Activated CD4-positive, alpha-beta T cell treated with anti-CD3 and anti-CD28 coated beads for 1 hour (primary cell): ENCODE results near the gene ATP7B.
"Not testable (repeated sequence)": the region's sequence is repeated elsewhere in the genome, so short reads cannot be mapped to it uniquely, and the experiment has no call there.

ENCODE experiments used
- DNase-seq: peaks from one replicate; pipeline ENCODE4 v3.0.0-alpha.2; 2020

Gene ATP7B

DNA sequence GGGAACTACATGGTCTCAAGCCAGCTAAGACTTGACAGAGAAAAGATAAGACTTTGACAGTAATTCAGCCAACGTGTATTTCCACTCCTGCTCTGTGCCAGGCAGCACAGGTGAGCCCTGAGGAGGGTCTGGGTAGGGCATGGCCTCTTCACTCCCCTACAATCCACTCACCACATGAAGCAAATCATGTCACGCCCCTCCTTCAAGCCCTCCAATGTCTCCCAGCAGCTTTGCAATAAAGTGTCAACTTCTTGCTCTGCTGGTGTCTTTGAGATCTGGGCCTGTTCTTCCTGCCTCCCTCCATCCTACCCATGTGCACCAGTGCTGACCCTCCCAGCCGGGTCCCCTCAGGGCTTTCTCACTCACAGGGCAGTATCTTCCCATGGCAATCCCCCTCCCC, 91.0 kb downstream of the ATP7B start:
- no peak for DNase-seq

DNA sequence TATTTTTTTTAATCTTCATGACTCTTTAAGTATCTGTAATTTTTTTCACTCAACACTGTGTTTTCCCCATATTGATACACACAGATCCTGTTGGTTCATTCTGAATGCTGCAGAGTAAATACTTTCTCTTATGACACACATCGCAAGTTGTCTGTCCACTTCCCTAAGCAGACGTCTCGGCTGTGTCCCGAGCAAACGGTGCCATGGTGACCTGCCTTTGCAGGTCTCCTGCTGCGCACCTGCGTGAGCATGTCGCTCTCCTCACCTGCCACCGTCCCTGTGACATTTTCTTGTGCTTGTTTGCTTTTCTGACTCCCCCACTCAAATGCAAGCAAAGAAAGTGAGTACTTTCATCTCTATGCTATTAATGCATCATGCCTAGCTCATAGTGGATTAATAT, 91.7 kb downstream of the ATP7B start:
- DNase-seq, result no peak

DNA sequence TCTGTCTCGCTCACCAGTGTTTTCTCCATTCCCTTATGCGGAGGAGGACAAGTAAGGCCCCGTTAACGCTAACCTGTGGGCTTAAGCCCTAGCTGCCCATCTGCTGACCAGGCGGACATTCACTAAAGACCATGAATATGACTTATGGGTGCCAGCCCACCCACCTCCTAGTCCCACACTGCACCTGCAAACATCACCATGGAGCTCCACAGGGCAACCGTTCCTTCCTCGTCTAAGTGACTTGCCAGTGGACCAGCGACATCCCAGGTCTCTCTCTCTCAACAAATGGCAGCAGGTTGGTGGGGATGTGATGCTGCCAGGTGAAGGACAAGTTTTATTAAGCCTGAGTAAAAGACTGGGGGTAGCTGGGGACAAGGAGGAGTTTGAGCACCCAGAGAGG, 94.3 kb downstream of the ATP7B start:
- DNase-seq, result no peak

DNA sequence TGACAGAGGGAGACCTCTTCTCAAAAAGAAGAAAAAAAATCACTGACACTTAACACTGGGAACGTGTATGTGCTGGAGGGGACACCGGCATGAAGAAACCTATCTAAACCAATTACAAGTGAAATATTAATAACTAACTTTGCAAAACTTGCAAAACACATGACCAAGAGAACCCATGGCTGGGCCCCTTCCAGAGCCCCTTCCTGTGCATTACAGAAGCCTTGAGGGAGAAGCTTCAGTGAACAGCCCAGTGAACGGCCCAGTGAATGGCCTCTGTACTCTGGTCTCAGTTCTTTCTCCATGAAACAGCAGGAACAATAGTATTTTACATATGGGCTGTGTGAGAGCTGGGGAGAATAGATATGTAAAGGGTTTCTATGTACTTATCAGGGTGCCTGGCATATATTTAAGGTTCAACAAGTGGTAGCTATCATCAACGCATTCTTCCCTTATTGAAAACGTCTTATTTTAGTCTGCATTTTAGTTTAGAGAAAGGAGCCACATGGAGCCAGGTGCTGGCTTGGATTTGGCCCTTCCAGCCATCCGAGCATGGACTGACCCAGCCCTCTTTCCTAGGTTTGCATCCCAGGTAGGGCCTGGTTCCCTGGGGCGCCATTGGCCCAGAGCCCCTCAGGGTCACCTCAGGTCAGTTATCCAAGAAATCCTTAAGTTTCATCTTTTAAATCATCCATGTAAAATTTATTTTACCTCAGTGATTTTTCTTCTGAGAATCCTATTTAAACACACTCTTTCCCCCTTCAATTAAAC, 95.0 kb downstream of the ATP7B start:
- DNase-seq, result no peak

DNA sequence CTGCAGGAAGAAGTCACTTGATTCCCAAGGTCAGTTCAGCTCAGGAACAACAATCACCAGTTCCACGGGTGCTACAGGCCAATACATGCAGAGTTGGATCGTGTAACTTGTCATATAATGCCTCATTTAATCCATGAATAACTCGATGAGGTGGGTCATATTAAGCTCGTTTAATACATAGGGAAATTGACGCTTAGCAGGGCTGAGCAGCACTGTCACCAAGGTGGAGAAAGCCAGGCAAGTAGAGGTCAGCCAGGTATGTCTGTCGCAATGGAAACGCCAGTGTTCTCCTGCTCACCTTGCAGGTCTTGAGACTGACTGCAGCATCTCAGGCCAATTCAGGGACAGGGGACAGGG, 97.1 kb downstream of the ATP7B start:
- no peak for DNase-seq

DNA sequence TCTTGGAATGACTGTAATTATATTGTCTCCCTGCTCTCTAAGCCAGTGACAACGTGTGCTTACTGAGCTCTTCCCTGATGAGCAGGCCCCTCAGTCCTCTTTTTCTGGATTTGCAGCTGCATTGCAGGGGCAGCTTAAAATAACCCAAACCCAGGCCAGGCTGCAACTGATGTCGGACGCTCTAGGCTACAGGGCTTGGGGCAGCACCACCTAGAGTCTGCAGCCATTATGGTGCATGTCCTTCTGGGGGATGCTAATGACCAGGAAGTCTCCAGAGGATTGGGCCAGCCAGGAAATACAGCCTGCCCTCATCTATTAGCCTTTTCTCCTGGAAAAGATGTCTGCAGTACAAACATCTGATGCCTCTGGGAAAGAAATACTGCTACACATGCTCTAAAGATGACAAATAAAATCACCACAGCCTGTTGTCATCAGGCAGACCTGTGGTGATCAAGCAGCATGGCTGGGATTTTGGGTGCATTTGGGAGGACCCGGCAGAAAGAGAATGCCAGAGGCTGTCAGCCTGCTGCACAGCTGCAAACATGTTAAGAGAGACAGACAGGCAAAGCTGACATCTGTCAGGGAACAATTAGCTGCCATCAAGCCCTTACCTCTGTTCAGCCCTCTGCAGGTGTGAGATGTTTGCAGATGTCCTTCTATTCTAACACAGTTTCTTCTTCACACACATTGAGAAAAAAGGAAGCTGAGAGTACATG, 97.7 kb downstream of the ATP7B start:
- DNase-seq, result no peak

DNA sequence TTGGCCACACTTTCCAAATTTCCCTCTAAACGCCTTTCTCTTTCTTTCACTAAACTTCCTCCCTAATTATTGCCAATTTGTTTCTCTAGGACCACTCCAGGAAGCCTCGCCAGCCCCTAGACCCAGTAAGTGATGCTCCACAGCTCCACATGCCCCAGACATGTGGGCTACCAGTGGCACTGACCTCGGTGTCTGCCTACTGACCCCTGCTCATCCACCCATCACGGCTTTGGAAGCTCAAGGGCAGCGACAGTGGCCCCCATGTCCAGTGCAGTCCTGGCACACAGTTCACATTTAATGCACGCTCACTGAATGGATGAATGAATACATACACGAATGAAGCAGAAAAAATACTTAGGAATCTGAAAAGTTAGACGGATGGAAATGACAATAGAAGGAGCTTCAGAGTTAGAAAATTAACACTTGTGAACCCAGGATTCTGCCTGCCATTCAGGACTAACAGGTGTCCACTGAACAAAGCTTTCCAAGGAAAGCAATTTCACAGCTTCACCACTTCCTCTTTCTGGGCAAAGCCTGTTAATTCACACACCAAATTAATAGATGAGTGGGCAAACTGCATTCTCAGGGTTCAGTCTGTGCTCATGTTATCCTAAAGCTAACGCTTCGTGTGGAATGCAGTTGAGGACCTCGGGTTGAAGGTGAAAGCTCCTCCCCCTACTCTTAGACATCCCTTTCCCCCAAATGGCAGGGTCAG, 98.6 kb downstream of the ATP7B start:
- DNase-seq, result no peak

DNA sequence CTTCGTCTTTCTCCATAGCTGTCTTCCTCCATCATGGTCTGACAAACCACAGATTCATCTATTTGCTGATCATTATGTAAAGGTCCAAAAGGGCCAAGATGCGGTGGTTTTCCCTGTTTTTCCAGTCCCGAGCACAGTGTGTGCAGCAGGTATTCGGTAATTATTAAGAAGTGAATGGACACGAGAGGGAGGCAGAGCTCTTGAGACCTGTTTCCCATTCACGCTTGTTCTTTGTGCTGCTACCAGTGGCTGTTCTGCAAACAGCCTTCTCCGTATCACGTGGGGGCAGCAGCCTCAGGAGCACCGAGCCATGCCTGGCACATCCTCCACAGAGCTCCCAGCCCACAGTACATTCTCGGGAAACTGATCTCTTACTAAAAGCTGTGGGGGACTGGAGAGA, 99.2 kb downstream of the ATP7B start:
- no peak for DNase-seq

DNA sequence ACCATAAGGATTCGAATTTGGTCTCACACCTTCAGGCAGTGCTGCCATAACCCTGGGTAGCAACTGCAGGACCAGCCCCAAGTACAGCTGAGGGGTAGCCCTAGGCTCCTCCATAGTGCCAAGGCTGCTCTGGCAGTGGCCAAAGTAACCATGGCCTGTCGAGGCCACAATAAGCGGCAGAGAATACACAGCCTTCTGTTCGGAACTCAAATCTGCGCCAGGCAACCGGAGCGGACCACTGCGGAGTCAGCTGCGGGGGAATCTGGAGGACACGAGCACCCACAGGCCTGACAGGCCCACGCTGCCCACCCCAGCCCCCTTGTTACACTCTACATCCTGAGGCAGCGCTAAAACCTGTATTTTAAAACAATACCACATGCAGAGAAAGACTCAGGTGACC, 100.7 kb downstream of the ATP7B start:
- no peak for DNase-seq

DNA sequence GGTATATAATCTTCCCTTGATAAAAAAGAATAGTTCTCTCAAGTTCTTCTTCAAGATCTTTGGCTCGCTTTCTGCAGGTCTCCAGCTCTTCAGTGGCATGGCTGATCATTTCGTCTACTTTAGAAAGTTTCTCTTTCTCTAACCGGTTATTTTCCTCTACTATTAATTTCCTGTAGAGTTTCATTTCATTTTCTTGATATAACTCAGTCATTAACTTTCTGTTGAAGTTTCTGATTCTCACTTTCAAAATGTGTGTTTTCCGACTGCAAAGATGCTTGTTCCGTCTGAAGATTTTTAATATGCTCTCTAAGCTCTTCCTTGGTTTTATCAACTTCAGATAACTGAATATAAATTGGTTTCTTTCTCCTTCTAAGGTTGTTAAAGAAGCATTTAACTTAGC, 102.0 kb downstream of the ATP7B start:
- not testable (repeated sequence) for DNase-seq

DNA sequence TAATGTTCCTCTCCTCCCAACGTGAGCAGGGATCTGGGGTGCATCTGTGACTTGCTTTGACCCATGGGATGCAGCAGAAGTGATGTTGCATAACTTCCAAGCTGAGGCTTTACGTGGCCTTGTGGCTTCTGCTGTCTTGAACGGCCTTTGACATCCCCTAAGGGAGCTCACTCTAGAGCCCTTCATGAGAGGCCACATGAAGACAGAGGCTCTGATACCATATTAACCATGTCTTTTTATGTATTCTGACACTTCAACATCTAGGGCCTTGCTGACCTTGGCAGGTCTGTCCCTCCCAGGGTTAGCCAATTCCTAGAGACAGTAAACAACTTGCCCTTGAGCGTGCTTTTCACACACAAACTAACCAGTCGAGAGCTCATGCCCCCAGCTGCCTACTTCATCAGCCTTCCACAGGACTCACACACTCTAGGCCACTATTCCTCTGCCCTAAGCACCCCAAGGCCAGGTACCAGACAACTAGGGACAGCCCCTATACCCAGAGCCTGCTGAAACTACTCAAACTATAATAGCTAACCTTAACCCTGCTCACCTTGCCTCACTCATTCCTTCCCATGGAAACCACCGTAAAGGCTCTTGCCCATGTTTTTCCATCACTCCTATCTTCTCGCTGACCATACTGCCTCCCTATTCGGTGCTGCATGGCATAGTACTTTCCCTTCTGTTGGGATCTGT, 104.1 kb downstream of the ATP7B start:
- no peak for DNase-seq

DNA sequence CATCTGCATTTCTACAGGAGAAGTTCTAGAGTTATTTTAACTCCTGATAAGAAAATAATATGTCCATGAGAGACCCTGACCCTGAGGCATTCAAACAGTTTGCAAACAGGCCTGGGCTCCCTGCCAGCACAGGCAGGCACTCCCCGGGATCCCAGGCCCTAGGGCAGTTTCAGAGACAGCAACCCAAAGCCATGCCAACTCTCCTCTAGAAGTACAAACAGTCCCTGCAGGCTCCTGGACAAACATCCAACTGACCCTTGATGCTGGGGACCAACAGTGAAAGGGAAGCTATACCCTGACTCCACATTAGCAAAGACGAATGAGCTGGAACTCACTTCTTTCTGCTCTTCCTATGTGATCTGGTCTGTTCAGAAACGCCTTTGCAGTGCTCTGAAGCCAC, 104.7 kb downstream of the ATP7B start:
- DNase-seq, result no peak

DNA sequence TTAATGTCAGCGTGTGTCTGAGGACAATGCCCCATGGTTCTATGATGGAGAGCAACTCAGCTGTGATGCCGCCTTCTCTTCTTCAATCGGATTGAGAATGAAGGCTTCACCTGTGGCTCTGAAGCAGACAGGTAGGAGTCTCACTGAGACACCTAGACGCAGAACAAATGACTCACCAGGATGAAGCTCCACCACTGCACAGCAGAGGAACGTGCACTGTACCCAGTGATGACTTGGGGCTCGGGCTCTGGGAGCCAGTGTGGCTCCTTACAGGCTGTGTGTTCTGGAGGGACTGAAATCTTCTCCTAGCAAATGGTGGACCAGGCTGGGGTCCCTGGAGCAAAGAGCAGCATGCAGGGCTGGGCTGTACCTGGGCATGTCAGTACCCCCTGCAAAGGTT, 105.5 kb downstream of the ATP7B start:
- no peak for DNase-seq

DNA sequence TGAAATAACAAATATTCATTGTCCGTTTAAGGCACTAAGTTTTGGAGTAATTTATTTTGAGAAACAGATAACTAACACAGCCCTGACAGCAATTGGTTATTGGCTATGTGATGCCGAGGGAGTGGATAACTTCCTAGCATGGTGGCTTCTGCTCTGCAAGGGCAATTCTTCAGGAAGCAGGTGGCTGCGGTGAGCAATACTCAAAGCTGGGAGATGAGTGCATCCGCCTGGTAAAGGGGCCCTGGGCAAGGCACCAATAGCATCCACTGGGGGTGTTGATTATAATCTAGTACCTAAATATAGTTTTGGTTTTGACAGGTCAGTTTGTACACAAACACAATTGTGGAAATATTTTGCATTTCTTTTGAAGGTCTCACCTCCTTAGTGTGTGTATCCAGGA, 108.5 kb downstream of the ATP7B start:
- no peak for DNase-seq

DNA sequence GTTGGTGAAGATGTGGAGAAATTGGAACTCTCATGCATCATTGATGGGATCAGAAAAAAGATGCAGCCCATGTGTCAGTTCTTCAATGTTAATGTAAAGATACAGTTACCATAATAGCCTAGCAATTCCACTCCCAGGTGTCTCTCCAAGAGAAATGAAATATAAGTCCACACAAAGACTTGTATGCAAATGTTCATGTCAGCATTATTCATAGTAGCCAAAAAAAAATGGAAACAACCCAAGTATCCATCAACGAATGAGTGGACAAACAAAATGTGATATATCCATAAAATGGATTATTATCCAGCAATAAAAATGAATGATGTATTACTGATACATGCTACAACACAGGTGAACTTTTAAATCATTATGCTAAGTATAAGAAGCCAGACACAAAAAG, 110.8 kb downstream of the ATP7B start:
- DNase-seq, result no peak

DNA sequence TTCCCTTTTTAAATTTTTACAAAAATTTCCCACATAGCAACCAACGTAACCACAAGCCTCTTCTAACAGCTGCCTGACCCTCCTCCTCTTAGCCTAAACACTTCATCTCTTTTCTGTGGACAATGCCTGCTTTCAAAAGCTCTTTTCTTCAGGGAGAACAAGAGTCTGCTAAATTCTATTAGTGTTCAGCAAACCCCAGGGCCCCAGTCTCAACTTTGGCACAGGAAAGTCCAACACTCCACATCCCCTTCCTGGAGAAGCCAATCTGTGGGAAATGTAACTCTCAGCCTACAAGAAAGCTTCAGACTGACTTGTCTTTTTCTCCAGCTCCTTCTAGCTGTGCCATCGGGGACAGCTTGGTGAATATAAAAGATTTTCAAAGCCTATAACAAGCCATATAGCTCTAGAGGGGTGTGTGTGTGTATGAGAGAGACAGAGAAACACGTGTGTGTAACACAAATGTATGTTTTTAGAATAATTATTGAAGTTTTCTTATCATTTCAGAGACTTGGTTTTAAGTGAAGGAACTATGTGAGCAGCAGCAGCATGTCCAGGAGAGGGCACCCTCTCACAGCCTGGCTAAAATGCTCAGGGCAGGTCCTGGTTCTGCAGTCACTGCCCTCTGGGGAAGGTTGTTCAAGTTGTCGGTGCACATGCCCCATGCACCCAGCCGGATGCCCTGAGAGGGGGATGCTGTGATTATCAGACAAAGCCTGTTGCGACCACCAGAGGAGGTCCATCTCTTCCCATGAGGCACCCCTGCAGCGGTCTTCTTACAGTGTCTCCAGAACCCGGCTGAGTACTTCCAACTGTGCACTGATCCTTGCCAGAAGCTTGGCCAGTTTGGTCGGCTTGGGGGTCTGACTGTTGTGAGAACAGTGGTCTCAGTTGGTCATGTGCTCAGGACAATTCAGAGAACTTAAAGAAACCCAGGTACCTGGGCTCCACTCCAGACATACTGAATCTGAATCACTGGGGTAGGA, 115.1 kb downstream of the ATP7B start:
- DNase-seq, result no peak

DNA sequence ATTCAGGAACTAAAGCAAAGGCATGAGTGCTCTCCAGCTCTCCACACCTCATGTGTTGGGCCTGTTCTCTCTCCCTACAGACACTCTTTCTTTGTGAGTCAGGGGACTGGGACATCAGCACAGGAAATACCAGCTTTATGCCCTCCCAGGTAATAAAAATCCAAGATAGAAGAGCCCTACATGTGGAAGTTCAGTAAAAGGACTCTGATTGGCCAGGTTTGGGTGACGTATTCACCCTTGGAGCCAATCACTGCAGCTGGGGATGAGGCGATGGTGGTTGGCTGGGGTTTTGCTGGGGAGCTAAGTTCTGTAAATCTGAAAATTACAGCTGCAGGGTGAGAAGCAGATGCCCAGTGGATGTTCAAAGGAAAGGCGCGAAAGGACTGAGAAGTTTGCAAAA, 117.0 kb downstream of the ATP7B start:
- DNase-seq, result no peak

DNA sequence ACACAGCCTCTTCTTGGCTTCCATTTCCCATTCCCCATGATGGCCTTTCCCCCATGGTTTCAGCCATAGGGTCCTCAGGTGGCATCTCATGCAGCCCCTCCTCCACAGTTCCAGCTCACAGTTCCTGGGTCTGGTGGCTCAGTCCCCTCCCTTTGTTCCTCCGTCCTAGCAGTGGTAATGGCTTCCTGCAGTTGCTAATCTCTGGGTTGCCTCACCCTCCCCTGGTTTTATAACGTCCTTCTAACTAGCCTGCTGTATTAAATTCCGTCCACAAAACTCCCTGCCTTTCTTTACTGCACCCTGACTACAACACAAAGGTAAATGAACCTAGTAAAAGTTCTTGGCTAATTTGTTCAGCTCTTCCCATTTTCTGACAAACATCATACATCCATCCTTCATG, 118.6 kb downstream of the ATP7B start:
- DNase-seq, result no peak

DNA sequence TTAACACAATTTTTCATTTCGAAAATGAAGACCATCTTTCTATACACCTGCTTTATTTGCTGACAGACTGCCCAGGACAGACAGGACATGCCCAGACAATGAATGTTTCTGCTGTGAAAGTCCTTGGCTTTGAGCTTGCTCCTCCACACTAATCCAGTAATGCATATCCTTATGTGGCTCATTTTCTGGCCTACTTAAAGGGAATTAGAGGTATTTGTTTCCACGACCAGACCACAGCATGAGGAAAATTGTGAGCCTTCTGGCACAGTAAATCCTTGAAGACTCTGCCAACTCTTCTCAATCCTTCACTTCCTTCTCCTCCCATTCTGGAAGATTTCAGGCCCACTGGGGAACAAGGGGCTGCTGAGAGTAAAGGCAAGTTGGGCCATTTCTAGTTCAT, 123.8 kb downstream of the ATP7B start:
- DNase-seq, result no peak

DNA sequence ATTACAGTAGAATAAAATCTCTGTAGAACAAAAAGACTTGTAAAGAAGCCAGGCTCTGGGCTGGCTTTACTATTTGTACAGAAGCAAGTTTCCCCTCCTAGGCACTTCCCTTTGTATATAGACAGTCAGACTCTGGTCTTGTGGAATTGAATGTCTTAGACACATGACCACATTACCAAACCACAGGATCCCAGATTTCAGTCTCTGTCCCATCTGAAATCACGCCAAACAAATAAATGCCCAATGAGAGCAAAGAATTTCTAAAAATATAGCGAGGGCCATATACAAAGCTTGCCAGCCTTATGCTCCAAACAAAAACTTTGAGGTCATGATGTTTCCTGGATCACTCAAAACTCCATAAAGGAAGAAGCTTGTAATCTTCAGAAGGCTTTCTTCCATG, 125.6 kb downstream of the ATP7B start:
- no peak for DNase-seq

DNA sequence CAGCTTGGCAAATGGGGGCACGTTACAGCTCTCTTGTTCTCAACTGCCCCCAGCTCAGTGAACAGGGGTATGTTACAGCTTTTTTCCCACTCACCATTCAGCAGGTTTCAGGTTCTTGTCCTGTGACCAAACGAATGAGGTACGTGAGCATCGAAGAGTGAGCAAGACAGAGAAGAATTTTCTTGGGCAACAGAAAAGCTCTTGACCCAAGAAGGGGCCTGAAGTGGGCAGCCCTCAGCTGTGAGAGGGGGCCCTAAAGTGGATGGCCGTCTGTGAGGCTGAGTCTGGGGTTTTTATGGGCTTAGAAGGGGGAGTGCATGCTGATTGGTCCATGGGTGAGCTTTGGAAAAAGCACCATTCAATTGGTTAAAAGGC, 128.0 kb downstream of the ATP7B start:
- no peak for DNase-seq
